ENCODE measurements around the gene BIRC6. TPM values are rescaled to one million over a fixed set of nuclear protein-coding genes. Genes with fewer than 3 reads are reported as not detected.
A peak's percentile ranks its signal among the peaks of the same experiment; 100 is the strongest.

The BIRC6 gene
- total and polyA plus RNA-seq, 2 of the 8 experiments (the other 6 are each of a cell fraction or from before 2014, with no cell fraction given): 32.5 to 69.5 TPM

DNA sequence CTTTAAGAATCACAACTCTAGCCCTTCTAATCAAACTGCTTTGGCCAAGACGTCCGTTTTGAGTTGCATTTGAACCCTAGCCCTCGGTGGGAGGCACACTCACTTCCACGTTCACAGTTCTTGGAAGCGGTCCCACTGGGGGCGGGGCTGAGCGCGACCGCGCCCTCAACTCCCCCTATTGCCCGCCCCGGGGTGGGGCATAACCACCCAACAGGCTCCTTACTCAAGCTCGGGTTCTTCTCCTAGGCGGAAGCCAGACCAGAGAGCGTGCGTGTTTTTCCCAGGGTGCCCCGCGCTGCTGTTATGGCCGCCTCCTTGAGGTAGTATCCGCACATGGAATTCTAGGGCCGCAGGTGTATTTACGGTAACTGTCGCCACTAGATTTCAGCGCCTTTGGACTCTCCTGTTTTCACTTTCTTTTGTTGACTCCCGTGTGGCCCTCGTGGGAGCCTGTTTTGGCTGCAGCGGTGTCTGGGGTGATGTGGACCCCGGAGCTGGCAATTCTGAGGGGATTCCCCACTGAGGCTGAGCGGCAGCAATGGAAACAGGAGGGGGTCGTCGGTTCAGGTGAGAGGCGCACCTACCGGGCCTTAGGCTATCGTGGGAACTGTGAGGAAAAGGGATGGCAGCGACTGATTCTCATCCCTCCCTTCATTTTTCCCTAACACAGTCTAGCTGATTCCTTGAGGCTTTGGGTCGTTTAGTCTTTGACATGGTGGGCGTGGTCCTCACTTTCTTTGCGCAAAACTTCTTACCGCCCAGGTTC is 271.2 kb downstream of the BIRC6 start, which contains the start of gene TTC27 (continued):
- TF ChIP-seq, protein P1, sequence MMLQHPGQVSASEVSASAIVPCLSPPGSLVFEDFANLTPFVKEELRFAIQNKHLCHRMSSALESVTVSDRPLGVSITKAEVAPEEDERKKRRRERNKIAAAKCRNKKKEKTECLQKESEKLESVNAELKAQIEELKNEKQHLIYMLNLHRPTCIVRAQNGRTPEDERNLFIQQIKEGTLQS (IDR thresholded peaks at IDR 0.05; ENCODE audit: insufficient read depth, low read depth, low read length): no peak
- TF ChIP-seq CTBP2 (IDR thresholded peaks at IDR 0.05; ENCODE audit: borderline replicate concordance, insufficient read depth, insufficient read length, low read length) (no peak), MAFK (IDR thresholded peaks at IDR 0.05; ENCODE audit: low read depth, low read length) (no peak), CHD2 (IDR thresholded peaks at IDR 0.05; ENCODE audit: low read length) (no peak)
- TF ChIP-seq, protein P2, sequence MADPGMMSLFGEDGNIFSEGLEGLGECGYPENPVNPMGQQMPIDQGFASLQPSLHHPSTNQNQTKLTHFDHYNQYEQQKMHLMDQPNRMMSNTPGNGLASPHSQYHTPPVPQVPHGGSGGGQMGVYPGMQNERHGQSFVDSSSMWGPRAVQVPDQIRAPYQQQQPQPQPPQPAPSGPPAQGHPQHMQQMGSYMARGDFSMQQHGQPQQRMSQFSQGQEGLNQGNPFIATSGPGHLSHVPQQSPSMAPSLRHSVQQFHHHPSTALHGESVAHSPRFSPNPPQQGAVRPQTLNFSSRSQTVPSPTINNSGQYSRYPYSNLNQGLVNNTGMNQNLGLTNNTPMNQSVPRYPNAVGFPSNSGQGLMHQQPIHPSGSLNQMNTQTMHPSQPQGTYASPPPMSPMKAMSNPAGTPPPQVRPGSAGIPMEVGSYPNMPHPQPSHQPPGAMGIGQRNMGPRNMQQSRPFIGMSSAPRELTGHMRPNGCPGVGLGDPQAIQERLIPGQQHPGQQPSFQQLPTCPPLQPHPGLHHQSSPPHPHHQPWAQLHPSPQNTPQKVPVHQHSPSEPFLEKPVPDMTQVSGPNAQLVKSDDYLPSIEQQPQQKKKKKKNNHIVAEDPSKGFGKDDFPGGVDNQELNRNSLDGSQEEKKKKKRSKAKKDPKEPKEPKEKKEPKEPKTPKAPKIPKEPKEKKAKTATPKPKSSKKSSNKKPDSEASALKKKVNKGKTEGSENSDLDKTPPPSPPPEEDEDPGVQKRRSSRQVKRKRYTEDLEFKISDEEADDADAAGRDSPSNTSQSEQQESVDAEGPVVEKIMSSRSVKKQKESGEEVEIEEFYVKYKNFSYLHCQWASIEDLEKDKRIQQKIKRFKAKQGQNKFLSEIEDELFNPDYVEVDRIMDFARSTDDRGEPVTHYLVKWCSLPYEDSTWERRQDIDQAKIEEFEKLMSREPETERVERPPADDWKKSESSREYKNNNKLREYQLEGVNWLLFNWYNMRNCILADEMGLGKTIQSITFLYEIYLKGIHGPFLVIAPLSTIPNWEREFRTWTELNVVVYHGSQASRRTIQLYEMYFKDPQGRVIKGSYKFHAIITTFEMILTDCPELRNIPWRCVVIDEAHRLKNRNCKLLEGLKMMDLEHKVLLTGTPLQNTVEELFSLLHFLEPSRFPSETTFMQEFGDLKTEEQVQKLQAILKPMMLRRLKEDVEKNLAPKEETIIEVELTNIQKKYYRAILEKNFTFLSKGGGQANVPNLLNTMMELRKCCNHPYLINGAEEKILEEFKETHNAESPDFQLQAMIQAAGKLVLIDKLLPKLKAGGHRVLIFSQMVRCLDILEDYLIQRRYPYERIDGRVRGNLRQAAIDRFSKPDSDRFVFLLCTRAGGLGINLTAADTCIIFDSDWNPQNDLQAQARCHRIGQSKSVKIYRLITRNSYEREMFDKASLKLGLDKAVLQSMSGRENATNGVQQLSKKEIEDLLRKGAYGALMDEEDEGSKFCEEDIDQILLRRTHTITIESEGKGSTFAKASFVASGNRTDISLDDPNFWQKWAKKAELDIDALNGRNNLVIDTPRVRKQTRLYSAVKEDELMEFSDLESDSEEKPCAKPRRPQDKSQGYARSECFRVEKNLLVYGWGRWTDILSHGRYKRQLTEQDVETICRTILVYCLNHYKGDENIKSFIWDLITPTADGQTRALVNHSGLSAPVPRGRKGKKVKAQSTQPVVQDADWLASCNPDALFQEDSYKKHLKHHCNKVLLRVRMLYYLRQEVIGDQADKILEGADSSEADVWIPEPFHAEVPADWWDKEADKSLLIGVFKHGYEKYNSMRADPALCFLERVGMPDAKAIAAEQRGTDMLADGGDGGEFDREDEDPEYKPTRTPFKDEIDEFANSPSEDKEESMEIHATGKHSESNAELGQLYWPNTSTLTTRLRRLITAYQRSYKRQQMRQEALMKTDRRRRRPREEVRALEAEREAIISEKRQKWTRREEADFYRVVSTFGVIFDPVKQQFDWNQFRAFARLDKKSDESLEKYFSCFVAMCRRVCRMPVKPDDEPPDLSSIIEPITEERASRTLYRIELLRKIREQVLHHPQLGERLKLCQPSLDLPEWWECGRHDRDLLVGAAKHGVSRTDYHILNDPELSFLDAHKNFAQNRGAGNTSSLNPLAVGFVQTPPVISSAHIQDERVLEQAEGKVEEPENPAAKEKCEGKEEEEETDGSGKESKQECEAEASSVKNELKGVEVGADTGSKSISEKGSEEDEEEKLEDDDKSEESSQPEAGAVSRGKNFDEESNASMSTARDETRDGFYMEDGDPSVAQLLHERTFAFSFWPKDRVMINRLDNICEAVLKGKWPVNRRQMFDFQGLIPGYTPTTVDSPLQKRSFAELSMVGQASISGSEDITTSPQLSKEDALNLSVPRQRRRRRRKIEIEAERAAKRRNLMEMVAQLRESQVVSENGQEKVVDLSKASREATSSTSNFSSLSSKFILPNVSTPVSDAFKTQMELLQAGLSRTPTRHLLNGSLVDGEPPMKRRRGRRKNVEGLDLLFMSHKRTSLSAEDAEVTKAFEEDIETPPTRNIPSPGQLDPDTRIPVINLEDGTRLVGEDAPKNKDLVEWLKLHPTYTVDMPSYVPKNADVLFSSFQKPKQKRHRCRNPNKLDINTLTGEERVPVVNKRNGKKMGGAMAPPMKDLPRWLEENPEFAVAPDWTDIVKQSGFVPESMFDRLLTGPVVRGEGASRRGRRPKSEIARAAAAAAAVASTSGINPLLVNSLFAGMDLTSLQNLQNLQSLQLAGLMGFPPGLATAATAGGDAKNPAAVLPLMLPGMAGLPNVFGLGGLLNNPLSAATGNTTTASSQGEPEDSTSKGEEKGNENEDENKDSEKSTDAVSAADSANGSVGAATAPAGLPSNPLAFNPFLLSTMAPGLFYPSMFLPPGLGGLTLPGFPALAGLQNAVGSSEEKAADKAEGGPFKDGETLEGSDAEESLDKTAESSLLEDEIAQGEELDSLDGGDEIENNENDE (IDR thresholded peaks at IDR 0.05; ENCODE audit: insufficient replicate concordance, low read length): peak; percentile 99
- TF ChIP-seq, protein P3, sequence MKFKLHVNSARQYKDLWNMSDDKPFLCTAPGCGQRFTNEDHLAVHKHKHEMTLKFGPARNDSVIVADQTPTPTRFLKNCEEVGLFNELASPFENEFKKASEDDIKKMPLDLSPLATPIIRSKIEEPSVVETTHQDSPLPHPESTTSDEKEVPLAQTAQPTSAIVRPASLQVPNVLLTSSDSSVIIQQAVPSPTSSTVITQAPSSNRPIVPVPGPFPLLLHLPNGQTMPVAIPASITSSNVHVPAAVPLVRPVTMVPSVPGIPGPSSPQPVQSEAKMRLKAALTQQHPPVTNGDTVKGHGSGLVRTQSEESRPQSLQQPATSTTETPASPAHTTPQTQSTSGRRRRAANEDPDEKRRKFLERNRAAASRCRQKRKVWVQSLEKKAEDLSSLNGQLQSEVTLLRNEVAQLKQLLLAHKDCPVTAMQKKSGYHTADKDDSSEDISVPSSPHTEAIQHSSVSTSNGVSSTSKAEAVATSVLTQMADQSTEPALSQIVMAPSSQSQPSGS (IDR thresholded peaks at IDR 0.05; ENCODE audit: low read length): no peak

All from H1 (cell line).